WTC11 (cell line): Measurements from ENCODE around the gene GOLT1B.

Experiments used
- AFF4 ChIP-seq: sonication (generic); formaldehyde crosslinking; IDR thresholded peaks from 2 replicates; pipeline ENCODE4 v1.8.1; 2023; ENCODE audit warnings: mild to moderate bottlenecking, missing genetic modification reagents, borderline replicate concordance
- ATF6 ChIP-seq: sonication (generic); formaldehyde crosslinking; IDR thresholded peaks from 2 replicates; pipeline ENCODE4 v1.8.1; 2023; ENCODE audit warnings: mild to moderate bottlenecking, missing genetic modification reagents
- CBFB ChIP-seq: sonication (generic); formaldehyde crosslinking; IDR thresholded peaks from 2 replicates; pipeline ENCODE4 v1.8.1; 2022; ENCODE audit warnings: mild to moderate bottlenecking, low read depth, missing genetic modification reagents
- CREB1 ChIP-seq: sonication (generic); formaldehyde crosslinking; IDR thresholded peaks from 2 replicates; pipeline ENCODE4 v1.8.0; 2023; ENCODE audit warnings: mild to moderate bottlenecking, missing genetic modification reagents
- CTCF ChIP-seq: fragments of 200-600 bp; IDR thresholded peaks from 2 replicates; pipeline ENCODE4 v1.8.0; 2022; ENCODE audit warnings: antibody characterized with exemption
- IRF1 ChIP-seq: sonication (generic); formaldehyde crosslinking; IDR thresholded peaks from 2 replicates; pipeline ENCODE4 v1.8.0; 2023; ENCODE audit warnings: missing genetic modification reagents
- MAX ChIP-seq: sonication (generic); formaldehyde crosslinking; IDR thresholded peaks from 2 replicates; pipeline ENCODE4 v1.8.0; 2022; ENCODE audit warnings: mild to moderate bottlenecking, missing genetic modification reagents
- MYBL2 ChIP-seq: sonication (generic); formaldehyde crosslinking; IDR thresholded peaks from 2 replicates; pipeline ENCODE4 v1.8.1; 2023; ENCODE audit warnings: mild to moderate bottlenecking, moderate library complexity, missing genetic modification reagents
- NR3C1 ChIP-seq: sonication (generic); formaldehyde crosslinking; conservative IDR thresholded peaks from 2 replicates; pipeline ENCODE4 v1.8.1; 2023; ENCODE audit warnings: low read depth, mild to moderate bottlenecking, missing genetic modification reagents
- PREB ChIP-seq: sonication (generic); formaldehyde crosslinking; IDR thresholded peaks from 2 replicates; pipeline ENCODE4 v1.8.1; 2022; ENCODE audit warnings: mild to moderate bottlenecking, missing genetic modification reagents, moderate library complexity, borderline replicate concordance
- ZNF121 ChIP-seq: sonication (generic); formaldehyde crosslinking; IDR thresholded peaks from 2 replicates; pipeline ENCODE4 v1.8.0; 2023; ENCODE audit warnings: missing genetic modification reagents
- ZNF263 ChIP-seq: sonication (generic); formaldehyde crosslinking; IDR thresholded peaks from 2 replicates; pipeline ENCODE4 v1.8.1; 2022; ENCODE audit warnings: low read depth, mild to moderate bottlenecking, moderate library complexity, missing genetic modification reagents
- ZNF416 ChIP-seq: fragments of 250-450 bp; sonication (Bioruptor Pico); IDR thresholded peaks from 2 replicates; pipeline ENCODE4 v1.9.0; 2021; ENCODE audit warnings: mild to moderate bottlenecking, inconsistent platforms

GRCh38 chr12:21459474-21459873 lies 42.1 kb upstream of the GOLT1B start:
- TF ChIP-seq MYBL2 (no peak), CBFB (CRISPR knock-in tag) (no peak), CTCF (no peak), ZNF121 (CRISPR knock-in tag) (no peak), AFF4 (CRISPR knock-in tag) (no peak), PREB (no peak), ZNF416 (CRISPR knock-in tag) (no peak), ATF6 (CRISPR knock-in tag) (no peak), MAX (CRISPR knock-in tag) (no peak), IRF1 (CRISPR knock-in tag) (no peak), CREB1 (CRISPR knock-in tag) (no peak), NR3C1 (no peak), ZNF263 (no peak)
